Osteoblast (primary cell): ENCODE data around the gene AZI2. TPM values are rescaled to one million over a fixed set of nuclear protein-coding genes. Genes with fewer than 3 reads are reported as not detected.

Source experiments
- DNase-seq: peaks from one replicate; pipeline ENCODE4 v3.0.0; 2011; ENCODE audit warnings: low spot score, mixed read lengths; ENCODE audit not compliant: insufficient read length; ENCODE audit errors: missing footprints
- H2AFZ ChIP-seq: 2 replicates; pipeline ENCODE4 v1.6.0; 2011; ENCODE audit warnings: mild to moderate bottlenecking, low read length
- H3K27ac ChIP-seq: 2 replicates; pipeline ENCODE4 v1.5.1; 2011; ENCODE audit warnings: mild to moderate bottlenecking, low read depth, low read length, moderate library complexity
- H3K27me3 ChIP-seq: 2 replicates; pipeline ENCODE4 v1.6.0; 2012; ENCODE audit warnings: mild to moderate bottlenecking, control low read depth, inconsistent platforms, low read length, moderate library complexity; ENCODE audit not compliant: insufficient read depth
- H3K36me3 ChIP-seq: 2 replicates; pipeline ENCODE4 v1.5.1; 2011; ENCODE audit warnings: mild to moderate bottlenecking, low read length, control low read depth, moderate library complexity; ENCODE audit not compliant: insufficient read depth
- H3K4me1 ChIP-seq: 2 replicates; pipeline ENCODE4 v1.5.1; 2011; ENCODE audit warnings: mild to moderate bottlenecking, low read length, control low read depth, moderate library complexity; ENCODE audit not compliant: insufficient read depth
- H3K4me2 ChIP-seq: 2 replicates; pipeline ENCODE4 v1.6.0; 2011; ENCODE audit warnings: mild to moderate bottlenecking, low read length; ENCODE audit not compliant: insufficient read depth
- H3K4me3 ChIP-seq: fragments of 200-600 bp; sonication (generic); 3 replicates; pipeline ENCODE4 v1.5.1; 2012; ENCODE audit warnings: mild to moderate bottlenecking, low read length, inconsistent platforms; ENCODE audit not compliant: insufficient read depth
- H3K79me2 ChIP-seq: 2 replicates; pipeline ENCODE4 v1.6.0; 2012; ENCODE audit warnings: mild to moderate bottlenecking, low read length, control low read depth, inconsistent platforms; ENCODE audit not compliant: insufficient read depth
- H3K9me3 ChIP-seq: 2 replicates; pipeline ENCODE4 v1.5.1; 2011; ENCODE audit warnings: low read depth, low read length, control low read depth
- H4K20me1 ChIP-seq: 2 replicates; pipeline ENCODE4 v1.6.0; 2012; ENCODE audit warnings: mild to moderate bottlenecking, low read length, control low read depth; ENCODE audit not compliant: insufficient read depth
- CTCF ChIP-seq: IDR thresholded peaks from 2 replicates; pipeline ENCODE4 v1.5.1; 2011; ENCODE audit warnings: mild to moderate bottlenecking, low read depth, low read length, moderate library complexity; ENCODE audit errors: extremely low read depth
- total RNA-seq: library from RNA; depleted of rRNA; stranded (reverse); fragments of >200 nt; gene quantifications from 2 replicates; pipeline ENCODE4 v1.2.3, GENCODE V29; 2012

The AZI2 gene
- total RNA-seq, 1 donor = 149 TPM

- no peak for TF ChIP-seq CTCF
- Histone ChIP-seq H3K36me3 (no peaks in the 10 kb centered on the region), H2AFZ (no peak overlapping the region), H3K27me3 (no peaks in the 10 kb centered on the region), H3K27ac (no peak overlapping the region), H3K9me3 (no peaks in the 10 kb centered on the region), H3K79me2 (no peaks in the 10 kb centered on the region), H3K4me3 (no peak overlapping the region), H3K4me2 (peak overlapping the region; percentile 74), H4K20me1 (no peaks in the 10 kb centered on the region), H3K4me1 (peaks cover 4% of the 10 kb centered on the region)
- no peak for DNase-seq
These were observed 53.8 kb downstream of the AZI2 start for GRCh38 chr3:28294667-28295413.

DNA sequence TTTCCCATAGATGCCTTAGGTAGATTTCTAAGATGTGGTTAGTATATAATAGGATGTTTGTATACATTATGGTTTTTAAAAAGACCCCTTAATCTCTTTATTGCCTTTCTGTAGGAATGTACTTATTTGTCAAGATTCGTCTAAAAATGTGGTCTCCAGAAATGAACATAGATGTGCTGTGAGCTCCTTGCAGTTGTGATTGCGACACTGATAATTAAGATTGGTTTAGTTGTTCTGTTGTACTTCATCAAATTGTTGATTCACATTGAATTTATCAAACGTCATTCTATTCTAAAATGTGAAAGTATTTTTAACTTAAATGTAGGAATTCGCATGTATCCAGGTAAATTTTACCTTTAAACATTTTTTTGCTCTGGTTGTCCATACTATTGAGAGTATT is 56.0 kb downstream of the AZI2 start:
- Histone ChIP-seq H3K4me2 (no peak overlapping the region), H3K36me3 (no peaks in the 10 kb centered on the region), H3K79me2 (no peaks in the 10 kb centered on the region), H4K20me1 (no peaks in the 10 kb centered on the region), H3K9me3 (no peaks in the 10 kb centered on the region), H3K27me3 (no peaks in the 10 kb centered on the region), H3K27ac (no peak overlapping the region), H2AFZ (no peak overlapping the region), H3K4me3 (no peak overlapping the region), H3K4me1 (peaks cover 4% of the 10 kb centered on the region)
- no peak for DNase-seq
- no peak for TF ChIP-seq CTCF

DNA sequence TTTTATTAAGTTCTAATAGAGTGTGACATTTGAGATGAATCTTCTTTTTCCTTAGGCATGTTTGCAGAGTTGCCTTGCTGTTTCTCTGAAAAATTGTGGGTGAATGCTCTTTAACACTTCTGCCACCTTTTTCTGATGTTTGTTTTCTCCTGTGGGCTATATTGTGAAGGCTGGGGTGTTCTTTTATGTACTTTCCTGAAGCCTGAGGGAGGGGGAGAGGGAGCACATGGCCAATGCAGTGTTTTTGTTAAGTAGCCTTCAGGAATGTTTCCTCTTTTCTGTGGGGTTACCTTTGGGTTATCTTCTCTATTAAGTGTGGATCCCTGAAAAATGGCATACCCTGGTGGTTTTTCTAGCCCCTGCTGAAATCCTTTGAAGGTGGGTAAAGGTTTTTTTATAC is 57.0 kb downstream of the AZI2 start:
- no peak for DNase-seq
- no peak overlapping the region for H3K4me2 ChIP-seq
- H3K27me3 ChIP-seq = no peaks in the 10 kb centered on the region
- H3K4me1 ChIP-seq = peaks cover 4% of the 10 kb centered on the region
- H3K9me3 ChIP-seq = no peaks in the 10 kb centered on the region
- no peak overlapping the region for H2AFZ ChIP-seq
- H3K79me2 ChIP-seq = no peaks in the 10 kb centered on the region
- H3K4me3 ChIP-seq = no peak overlapping the region
- no peaks in the 10 kb centered on the region for H3K36me3 ChIP-seq
- TF ChIP-seq CTCF = no peak
- no peaks in the 10 kb centered on the region for H4K20me1 ChIP-seq
- H3K27ac ChIP-seq = no peak overlapping the region

GRCh38 chr3:28290863-28291300 is 57.7 kb downstream of the AZI2 start:
- DNase-seq = no peak
- Histone ChIP-seq H3K27me3 (no peaks in the 10 kb centered on the region), H3K4me2 (no peak overlapping the region), H3K27ac (no peak overlapping the region), H4K20me1 (no peaks in the 10 kb centered on the region), H3K36me3 (no peaks in the 10 kb centered on the region), H3K79me2 (no peaks in the 10 kb centered on the region), H3K4me1 (peaks cover 4% of the 10 kb centered on the region), H3K9me3 (no peaks in the 10 kb centered on the region), H2AFZ (no peak overlapping the region), H3K4me3 (no peak overlapping the region)
- TF ChIP-seq CTCF = no peak
